Stimulated activated naive B cell treated with anti-CD40 and anti-IgM and Interleukin-4, amounts not matched to agents 10 μg/mL and 1 μg/mL and 100 μg/mL, for 72 hours (primary cell): ENCODE measurements around the gene EIF2B2.

ENCODE experiments used
- ATAC-seq, 2 donors: fragments of 150-1000 bp; cut with Tn5 transposase; replicated peaks; 2 replicates each; pipeline ENCODE4 v1.10.0; 2021; ENCODE audit warnings: moderate library complexity in 1 of 2
- DNase-seq: peaks from one replicate; pipeline ENCODE4 v3.0.0; 2021
- H3K27ac Mint-ChIP-seq: one replicate; pipeline ENCODE4 v1.8.0; 2022; ENCODE audit warnings: mild to moderate bottlenecking, mixed read lengths
- H3K27me3 Mint-ChIP-seq, 2 donors: one replicate each; pipeline ENCODE4 v1.8.0; 2022; ENCODE audit warnings: mixed read lengths in 2 of 2
- H3K36me3 Mint-ChIP-seq, 2 donors: one replicate each; pipeline ENCODE4 v1.8.0; 2022; ENCODE audit warnings: mixed read lengths in 2 of 2, mild to moderate bottlenecking in 1 of 2
- H3K4me1 Mint-ChIP-seq, 2 donors: one replicate each; pipeline ENCODE4 v1.8.0; 2022; ENCODE audit warnings: mixed read lengths in 2 of 2, mild to moderate bottlenecking in 1 of 2
- H3K4me3 Mint-ChIP-seq, 2 donors: one replicate each; pipeline ENCODE4 v1.8.0; 2022; ENCODE audit warnings: mild to moderate bottlenecking in 2 of 2, mixed read lengths in 2 of 2, moderate library complexity in 1 of 2
- H3K9me3 Mint-ChIP-seq, 2 donors: one replicate each; pipeline ENCODE4 v1.8.0; 2022; ENCODE audit warnings: mixed read lengths in 2 of 2, mild to moderate bottlenecking in 1 of 2

The EIF2B2 gene

GRCh38 chr14:75001261-75001660, 1.5 kb upstream of the EIF2B2 start:
- Mint-ChIP-seq H3K4me3 (no peak overlapping the region), H3K27ac (no peak overlapping the region), H3K9me3 (no peaks in the 10 kb centered on the region), H3K27me3 (no peaks in the 10 kb centered on the region), H3K4me1 (peaks cover 14 to 29% of the 10 kb centered on the region in 2 donors), H3K36me3 (peaks cover 11 to 21% of the 10 kb centered on the region in 2 donors)
- DNase-seq: no peak
- ATAC-seq: no peak

DNA sequence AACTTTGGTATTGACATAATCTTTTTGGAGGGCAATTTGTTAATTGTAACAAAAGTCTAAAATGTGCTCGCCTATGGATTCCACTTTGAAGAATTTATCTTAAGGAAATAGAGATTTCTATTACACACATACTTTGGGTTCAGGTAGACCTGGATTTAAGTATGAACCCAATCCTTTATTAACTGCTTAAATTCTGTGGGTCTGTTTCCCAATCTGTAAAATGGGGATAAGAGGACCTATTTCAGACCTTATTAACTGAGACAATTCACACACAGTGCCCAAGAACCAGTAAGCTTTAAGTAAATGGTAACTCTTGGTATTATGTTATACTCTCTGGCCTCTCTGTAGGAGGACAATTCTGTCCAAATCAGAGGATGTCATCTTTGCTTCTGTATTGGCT, 822 bp upstream of the EIF2B2 start:
- no peaks in the 10 kb centered on the region for H3K9me3 Mint-ChIP-seq
- H3K27ac Mint-ChIP-seq: peak overlapping the region; percentile 98
- H3K4me3 Mint-ChIP-seq: peak overlapping the region; percentile 97 to 99
- peaks cover 14 to 29% of the 10 kb centered on the region in 2 donors for H3K4me1 Mint-ChIP-seq
- H3K27me3 Mint-ChIP-seq: no peaks in the 10 kb centered on the region
- H3K36me3 Mint-ChIP-seq: peaks cover 15 to 26% of the 10 kb centered on the region in 2 donors
- ATAC-seq: no peak
- no peak for DNase-seq

DNA sequence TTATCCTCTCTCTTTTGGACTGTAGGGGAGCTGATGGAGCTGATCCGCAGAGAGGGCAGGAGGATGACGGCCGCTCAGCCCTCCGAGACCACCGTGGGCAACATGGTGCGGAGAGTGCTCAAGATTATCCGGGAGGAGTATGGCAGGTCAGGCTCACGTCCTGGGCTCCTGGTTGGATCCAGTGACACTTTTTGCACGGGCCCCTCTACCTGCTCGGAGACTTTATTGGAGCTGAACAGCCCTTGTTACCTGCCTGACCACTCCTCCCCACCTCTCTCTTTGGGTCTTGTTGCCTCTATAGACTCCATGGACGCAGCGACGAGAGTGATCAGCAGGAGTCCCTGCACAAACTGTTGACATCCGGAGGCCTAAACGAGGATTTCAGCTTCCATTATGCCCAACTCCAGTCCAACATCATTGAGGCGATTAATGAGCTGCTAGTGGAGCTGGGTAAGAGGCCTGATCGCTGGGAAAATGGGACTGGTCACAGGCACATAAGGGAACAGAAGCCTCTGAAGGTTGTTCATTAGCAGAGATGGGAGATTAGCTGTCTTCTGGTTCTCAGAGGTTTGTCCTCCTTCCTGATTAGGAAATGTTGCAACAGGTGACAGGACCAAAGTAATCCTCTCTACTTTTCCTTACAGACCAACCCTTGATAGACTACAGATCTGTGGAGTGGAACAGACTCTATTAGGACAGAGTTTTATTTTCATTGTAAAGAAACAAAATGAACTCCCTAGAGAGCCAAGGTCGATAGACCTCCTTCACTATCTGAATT, 718 bp downstream of the EIF2B2 start:
- Mint-ChIP-seq H3K27me3 (no peaks in the 10 kb centered on the region), H3K27ac (peak overlapping the region; percentile 98), H3K9me3 (no peaks in the 10 kb centered on the region), H3K4me1 (peaks cover 14 to 41% of the 10 kb centered on the region in 2 donors), H3K4me3 (peak overlapping the region; percentile 97 to 99), H3K36me3 (peaks cover 22 to 38% of the 10 kb centered on the region in 2 donors)
- DNase-seq (no peak), ATAC-seq (no peak)

DNA sequence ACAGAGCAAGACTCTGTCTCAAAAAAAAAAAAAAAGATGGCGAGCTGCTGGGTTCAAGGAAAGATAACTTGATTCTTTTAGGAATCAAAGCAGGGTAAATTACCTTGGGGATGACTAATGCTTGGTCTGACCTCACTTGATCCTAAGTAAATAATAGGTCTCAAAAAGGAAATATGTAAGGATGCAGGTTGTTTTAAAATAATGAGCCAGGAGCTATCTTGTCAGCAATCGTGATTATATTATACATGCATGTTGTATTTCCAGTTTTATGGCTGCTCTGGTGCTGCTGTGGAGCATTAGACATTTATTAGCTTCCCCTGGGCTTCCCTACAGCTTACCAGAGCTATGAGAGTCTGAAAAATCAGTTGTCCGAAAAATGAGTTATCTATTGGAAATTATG, 2.6 kb downstream of the EIF2B2 start:
- Mint-ChIP-seq H3K27ac (no peak overlapping the region), H3K4me3 (no peak overlapping the region), H3K4me1 (peaks cover 14 to 43% of the 10 kb centered on the region in 2 donors), H3K36me3 (peaks cover 32 to 51% of the 10 kb centered on the region in 2 donors), H3K27me3 (no peaks in the 10 kb centered on the region), H3K9me3 (no peaks in the 10 kb centered on the region)
- DNase-seq (no peak), ATAC-seq (no peak)

GRCh38 chr14:75009176-75009575, 6.5 kb downstream of the EIF2B2 start:
- H3K4me1 Mint-ChIP-seq: peaks cover 3 to 24% of the 10 kb centered on the region in 2 donors
- DNase-seq: no peak
- H3K27ac Mint-ChIP-seq: no peak overlapping the region
- no peaks in the 10 kb centered on the region for H3K27me3 Mint-ChIP-seq
- no peak for ATAC-seq
- H3K36me3 Mint-ChIP-seq: peaks cover 37 to 59% of the 10 kb centered on the region in 2 donors
- H3K4me3 Mint-ChIP-seq: no peak overlapping the region
- H3K9me3 Mint-ChIP-seq: no peaks in the 10 kb centered on the region

- Mint-ChIP-seq H3K36me3 (peaks cover 32 to 51% of the 10 kb centered on the region in 2 donors), H3K27me3 (no peaks in the 10 kb centered on the region), H3K27ac (no peak overlapping the region), H3K9me3 (no peaks in the 10 kb centered on the region), H3K4me1 (peaks cover 0 to 14% of the 10 kb centered on the region in 2 donors), H3K4me3 (no peak overlapping the region)
- no peak for ATAC-seq
- no peak for DNase-seq
These were observed 7.9 kb downstream of the EIF2B2 start for GRCh38 chr14:75010472-75011093.

- no peak for DNase-seq
- peak; percentile 41 to 47 for ATAC-seq
- H3K36me3 Mint-ChIP-seq: peaks cover 30 to 45% of the 10 kb centered on the region in 2 donors
- H3K27ac Mint-ChIP-seq: peak overlapping the region; percentile 51
- H3K4me3 Mint-ChIP-seq: no peak overlapping the region
- peaks cover 0 to 14% of the 10 kb centered on the region in 2 donors for H3K4me1 Mint-ChIP-seq
- H3K27me3 Mint-ChIP-seq: no peaks in the 10 kb centered on the region
- H3K9me3 Mint-ChIP-seq: no peaks in the 10 kb centered on the region
These were observed 8.8 kb downstream of the EIF2B2 start for GRCh38 chr14:75011356-75011994.

DNA sequence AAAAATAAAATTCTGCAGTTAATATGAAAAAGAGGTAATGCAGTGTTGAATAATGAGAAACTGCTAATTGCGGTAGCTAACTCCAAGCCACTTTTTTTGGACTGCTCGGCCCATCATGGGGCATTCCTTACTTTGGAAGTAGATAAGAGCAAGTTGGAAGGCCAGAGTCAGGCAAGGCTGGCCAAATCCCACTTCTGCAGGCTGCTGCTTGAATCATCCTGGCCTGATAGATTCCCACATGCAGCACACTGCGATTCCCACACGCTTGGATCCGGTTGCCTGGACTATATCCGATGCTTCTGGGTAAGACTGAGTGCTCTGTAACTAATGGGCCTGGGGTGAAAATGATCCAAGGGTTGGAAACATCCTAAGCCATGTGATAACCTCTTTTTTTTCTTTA, 10.6 kb downstream of the EIF2B2 start:
- no peak overlapping the region for H3K27ac Mint-ChIP-seq

GRCh38 chr14:75015496-75015895, 12.8 kb downstream of the EIF2B2 start:
- no peak for ATAC-seq
- H3K27me3 Mint-ChIP-seq: no peaks in the 10 kb centered on the region
- no peaks in the 10 kb centered on the region for H3K4me1 Mint-ChIP-seq
- H3K4me3 Mint-ChIP-seq: no peak overlapping the region
- no peak for DNase-seq
- H3K9me3 Mint-ChIP-seq: no peaks in the 10 kb centered on the region
- H3K36me3 Mint-ChIP-seq: peaks cover 24 to 38% of the 10 kb centered on the region in 2 donors
- no peak overlapping the region for H3K27ac Mint-ChIP-seq

More for the DNA sequence above, 10.6 kb downstream of the EIF2B2 start:
- Mint-ChIP-seq H3K4me1 (peaks cover 0 to 3% of the 10 kb centered on the region in 2 donors), H3K4me3 (no peak overlapping the region), H3K36me3 (peaks cover 28 to 35% of the 10 kb centered on the region in 2 donors), H3K27me3 (no peaks in the 10 kb centered on the region), H3K9me3 (no peaks in the 10 kb centered on the region)
- ATAC-seq: no peak
- DNase-seq: no peak

DNA sequence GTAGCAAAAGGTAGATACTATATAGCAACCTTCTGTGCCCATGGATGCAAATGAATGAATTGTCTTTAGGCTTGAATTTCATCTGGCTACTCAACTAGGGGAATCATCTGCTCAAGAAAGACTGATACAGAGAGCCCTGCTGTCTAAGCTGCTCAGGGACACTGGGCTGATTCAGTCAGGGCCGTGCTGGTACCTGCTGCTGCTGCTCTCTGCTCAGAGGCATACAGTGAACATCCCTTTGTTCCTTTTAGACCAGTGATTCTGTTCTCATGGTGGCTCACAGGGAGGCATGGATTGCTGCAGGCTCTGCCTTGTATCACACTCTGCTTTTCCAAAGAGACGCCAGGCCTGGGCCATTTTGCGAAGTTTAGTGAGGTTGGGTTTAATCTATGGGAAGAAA, 14.1 kb downstream of the EIF2B2 start:
- DNase-seq (no peak), ATAC-seq (no peak)
- no peaks in the 10 kb centered on the region for H3K27me3 Mint-ChIP-seq
- peaks cover 26 to 37% of the 10 kb centered on the region in 2 donors for H3K36me3 Mint-ChIP-seq
- no peaks in the 10 kb centered on the region for H3K9me3 Mint-ChIP-seq
- H3K4me3 Mint-ChIP-seq: no peak overlapping the region
- H3K27ac Mint-ChIP-seq: no peak overlapping the region
- no peaks in the 10 kb centered on the region for H3K4me1 Mint-ChIP-seq

- H3K27me3 Mint-ChIP-seq: no peaks in the 10 kb centered on the region
- peaks cover 0 to 2% of the 10 kb centered on the region in 2 donors for H3K4me1 Mint-ChIP-seq
- H3K4me3 Mint-ChIP-seq: no peak overlapping the region
- H3K9me3 Mint-ChIP-seq: no peaks in the 10 kb centered on the region
- DNase-seq (no peak), ATAC-seq (no peak)
- no peak overlapping the region for H3K27ac Mint-ChIP-seq
- peaks cover 24 to 43% of the 10 kb centered on the region in 2 donors for H3K36me3 Mint-ChIP-seq
These were observed 16.0 kb downstream of the EIF2B2 start for GRCh38 chr14:75018694-75019093.

GRCh38 chr14:75022655-75023054, 19.9 kb downstream of the EIF2B2 start:
- H3K9me3 Mint-ChIP-seq: no peaks in the 10 kb centered on the region
- ATAC-seq: peak in 1 of 2 donors; percentile 57
- H3K27me3 Mint-ChIP-seq: no peaks in the 10 kb centered on the region
- DNase-seq: no peak
- peaks cover 0 to 2% of the 10 kb centered on the region in 2 donors for H3K4me1 Mint-ChIP-seq
- peaks cover 11 to 34% of the 10 kb centered on the region in 2 donors for H3K36me3 Mint-ChIP-seq
- H3K27ac Mint-ChIP-seq: no peak overlapping the region
- H3K4me3 Mint-ChIP-seq: no peak overlapping the region

GRCh38 chr14:75023108-75023507, 20.4 kb downstream of the EIF2B2 start:
- H3K36me3 Mint-ChIP-seq: peaks cover 13 to 37% of the 10 kb centered on the region in 2 donors
- no peak for DNase-seq

GRCh38 chr14:75025082-75025481, 22.4 kb downstream of the EIF2B2 start:
- H3K4me3 Mint-ChIP-seq: no peak overlapping the region
- peaks cover 12 to 29% of the 10 kb centered on the region in 2 donors for H3K36me3 Mint-ChIP-seq
- no peaks in the 10 kb centered on the region for H3K9me3 Mint-ChIP-seq
- H3K27ac Mint-ChIP-seq: no peak overlapping the region
- peaks cover 0 to 2% of the 10 kb centered on the region in 2 donors for H3K4me1 Mint-ChIP-seq
- no peaks in the 10 kb centered on the region for H3K27me3 Mint-ChIP-seq
- ATAC-seq (no peak), DNase-seq (no peak)

More at GRCh38 chr14:75023108-75023507, 20.4 kb downstream of the EIF2B2 start:
- ATAC-seq: no peak
- no peaks in the 10 kb centered on the region for H3K9me3 Mint-ChIP-seq
- no peaks in the 10 kb centered on the region for H3K27me3 Mint-ChIP-seq
- H3K27ac Mint-ChIP-seq: no peak overlapping the region
- H3K4me3 Mint-ChIP-seq: no peak overlapping the region
- peaks cover 0 to 2% of the 10 kb centered on the region in 2 donors for H3K4me1 Mint-ChIP-seq
